ENCODE results near the gene GOLGA6L9.
A peak's percentile ranks its signal among the peaks of the same experiment; 100 is the strongest.
"Not testable (repeated sequence)": the region's sequence is repeated elsewhere in the genome, so short reads cannot be mapped to it uniquely, and the experiment has no call there.

GOLGA6L9 gene

DNA sequence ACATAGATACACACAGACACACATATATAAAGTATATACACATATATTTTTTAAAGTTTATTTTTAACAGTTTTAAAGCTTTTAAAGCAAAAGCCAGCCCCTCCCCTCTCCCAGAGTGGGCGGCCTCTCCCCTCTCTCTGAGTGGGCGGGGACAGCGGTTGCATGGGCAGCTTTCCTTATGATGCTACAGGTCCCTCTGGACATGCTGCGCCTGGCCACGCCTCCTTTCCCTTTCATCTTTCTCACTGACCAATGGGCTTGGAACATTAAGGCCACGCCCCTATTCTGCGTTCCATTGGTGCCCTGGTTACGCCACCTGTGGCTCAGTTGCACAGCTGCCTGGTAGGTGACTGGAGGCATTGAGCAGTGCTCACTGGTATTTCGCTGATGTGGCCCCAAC is at the start of gene GOLGA6L9:
Gene GOLGA6L9, plus strand, starts transcription at position 124 of the 400 bp plus-strand sequence. Its CDS starts 264 bp downstream, at position 388.
- H3K4me3 ChIP-seq (ENCODE audit: control insufficient read depth, low read depth, low read length); DNase-seq (ENCODE audit: low read depth): not testable (repeated sequence)

DNA sequence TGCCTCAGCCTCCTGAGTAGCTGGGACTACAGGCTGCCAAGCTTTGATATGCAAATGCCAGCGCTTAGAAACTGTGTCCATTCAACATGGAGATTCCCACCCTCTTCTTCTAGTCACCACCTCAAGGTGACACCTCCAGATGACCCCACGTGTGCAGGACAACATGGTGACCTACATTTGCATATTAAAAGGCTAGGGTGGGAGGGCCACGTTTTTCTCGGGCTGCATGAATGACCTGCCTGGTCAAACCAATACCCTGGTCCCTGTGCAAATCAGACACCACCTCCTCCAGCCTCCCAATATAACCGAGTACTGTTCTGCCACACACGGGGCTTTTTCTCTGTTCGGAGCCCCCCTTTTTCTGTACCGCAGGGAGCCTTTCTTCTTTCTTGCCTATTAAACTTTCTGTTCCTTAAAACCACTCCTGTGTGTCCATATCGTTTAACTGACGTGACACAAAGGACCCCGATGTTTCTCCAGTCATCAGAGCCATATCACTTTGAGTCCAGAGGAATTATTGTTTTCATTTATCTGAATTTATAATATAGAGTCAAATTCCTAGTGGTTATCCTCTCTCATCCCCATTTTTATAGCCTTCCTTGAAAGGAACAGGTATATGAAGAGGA is 48.2 kb upstream of the GOLGA6L9 start:
- H3K4me3 ChIP-seq (ENCODE audit: control insufficient read depth, low read depth, low read length); DNase-seq (ENCODE audit: low read depth): not testable (repeated sequence)

GRCh38 chr15:82387209-82387608 is 42.4 kb upstream of the GOLGA6L9 start:
- not testable (repeated sequence) for DNase-seq (ENCODE audit: low read depth); H3K4me3 ChIP-seq (ENCODE audit: control insufficient read depth, low read depth, low read length)

DNA sequence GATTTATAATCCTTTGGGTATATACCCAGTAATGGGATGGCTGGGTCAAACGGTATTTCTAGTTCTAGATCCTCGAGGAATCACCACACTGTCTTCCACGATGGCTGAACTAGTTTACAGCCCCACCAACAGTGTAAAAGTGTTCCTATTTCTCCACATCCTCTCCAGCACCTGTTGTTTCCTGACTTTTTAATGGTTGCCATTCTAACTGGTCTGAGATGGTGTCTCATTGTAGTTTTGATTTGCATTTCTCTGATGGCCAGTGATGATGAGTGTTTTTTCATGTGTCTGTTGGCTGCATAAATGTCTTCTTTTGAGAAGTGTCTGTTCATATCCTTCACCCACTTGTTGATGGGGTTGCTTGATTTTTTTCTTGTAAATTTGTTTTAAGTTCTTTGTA is 39.5 kb upstream of the GOLGA6L9 start:
- DNase-seq (ENCODE audit: low read depth); H3K4me3 ChIP-seq (ENCODE audit: control insufficient read depth, low read depth, low read length): not testable (repeated sequence)

DNA sequence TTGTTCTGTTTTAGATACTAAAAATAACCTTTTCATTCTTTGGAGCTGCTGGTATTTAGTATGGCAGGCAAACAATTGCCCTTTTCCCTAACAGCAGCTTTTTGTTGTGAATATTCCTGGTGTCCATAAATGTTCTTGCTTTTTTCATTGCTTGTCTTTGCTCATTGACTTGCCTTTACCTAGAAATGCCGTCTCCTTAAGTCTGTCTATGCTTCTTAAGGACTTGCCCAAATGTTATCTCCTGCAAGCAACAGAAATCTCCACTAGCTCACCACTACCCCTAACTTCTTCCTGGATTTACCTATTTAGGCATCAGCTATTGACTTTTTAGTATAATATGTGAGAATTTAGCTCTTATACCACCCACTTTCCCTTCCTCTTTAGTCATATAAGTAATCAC is 37.5 kb upstream of the GOLGA6L9 start:
- not testable (repeated sequence) for DNase-seq (ENCODE audit: low read depth); H3K4me3 ChIP-seq (ENCODE audit: control insufficient read depth, low read depth, low read length)

DNA sequence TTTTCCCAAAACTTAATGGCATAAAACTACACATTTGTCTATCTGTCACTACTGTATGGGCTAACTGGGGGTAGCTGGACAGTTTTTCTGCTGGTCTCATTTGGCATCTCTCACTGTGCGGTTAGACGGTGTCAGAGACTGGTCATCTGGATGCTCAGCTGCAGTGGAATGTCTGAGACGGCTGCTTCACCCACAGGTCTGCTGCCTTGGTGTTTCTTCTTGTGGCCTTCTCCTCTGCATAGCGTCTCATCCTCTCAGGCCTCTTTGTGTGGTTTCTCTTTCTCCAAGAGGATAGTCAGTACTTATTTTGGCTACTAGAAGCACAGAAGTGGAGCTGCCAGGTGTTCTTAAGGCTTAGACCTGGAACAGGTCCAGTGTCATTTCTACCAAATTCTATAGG is 35.9 kb upstream of the GOLGA6L9 start:
- H3K4me3 ChIP-seq (ENCODE audit: control insufficient read depth, low read depth, low read length), result no peak overlapping the region
- DNase-seq (ENCODE audit: low read depth), result peak; percentile 42
- no peak for TF ChIP-seq CTCF (IDR thresholded peaks at IDR 0.05; ENCODE audit: control insufficient read depth, insufficient read depth, low read depth, low read length, missing control alignments)

DNA sequence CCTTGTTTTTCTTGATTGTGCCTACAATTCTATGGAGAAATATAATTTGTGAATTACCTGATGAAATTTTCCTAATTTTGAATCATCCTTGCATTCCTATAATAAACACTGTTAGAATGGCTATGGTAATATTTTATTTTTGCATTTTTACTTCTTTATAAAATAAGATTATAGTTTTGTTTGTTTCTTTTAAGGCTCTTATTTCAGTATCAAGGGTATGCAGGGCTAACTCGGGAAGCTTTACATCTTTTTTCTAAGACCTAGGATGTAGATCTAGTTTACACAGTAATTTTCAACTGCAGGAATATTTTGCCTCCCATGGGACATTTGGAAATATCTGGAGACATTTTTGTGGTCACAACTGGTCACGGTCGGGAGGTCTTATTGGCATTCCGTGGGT is 33.8 kb upstream of the GOLGA6L9 start:
- DNase-seq (ENCODE audit: low read depth); H3K4me3 ChIP-seq (ENCODE audit: control insufficient read depth, low read depth, low read length): not testable (repeated sequence)

- TF ChIP-seq CTCF (IDR thresholded peaks at IDR 0.05; ENCODE audit: control insufficient read depth, insufficient read depth, low read depth, low read length, missing control alignments), result no peak
- DNase-seq (ENCODE audit: low read depth), result no peak
- H3K4me3 ChIP-seq (ENCODE audit: control insufficient read depth, low read depth, low read length), result no peak overlapping the region
These were observed 31.8 kb upstream of the GOLGA6L9 start for GRCh38 chr15:82397817-82398216.

DNA sequence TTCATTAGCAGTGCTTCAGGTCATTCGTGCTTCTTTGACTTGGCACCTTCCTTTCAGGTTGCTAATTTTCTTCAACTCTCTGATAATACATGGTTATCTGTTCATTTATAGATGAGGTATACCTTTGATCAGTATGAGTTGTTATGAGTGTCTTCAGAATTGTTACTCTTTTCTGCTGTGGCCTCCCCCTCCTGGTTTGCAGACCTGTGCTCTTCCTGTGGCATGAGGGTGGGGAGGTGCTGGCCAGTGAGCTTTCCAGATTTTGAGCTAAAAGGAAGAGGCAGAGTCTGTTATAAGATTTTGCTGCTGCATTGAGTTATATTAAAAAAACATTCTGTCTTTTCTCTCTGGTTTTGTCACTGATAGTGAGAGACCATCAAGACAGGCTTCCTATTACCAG is 30.8 kb upstream of the GOLGA6L9 start:
- no peak overlapping the region for H3K4me3 ChIP-seq (ENCODE audit: control insufficient read depth, low read depth, low read length)

DNA sequence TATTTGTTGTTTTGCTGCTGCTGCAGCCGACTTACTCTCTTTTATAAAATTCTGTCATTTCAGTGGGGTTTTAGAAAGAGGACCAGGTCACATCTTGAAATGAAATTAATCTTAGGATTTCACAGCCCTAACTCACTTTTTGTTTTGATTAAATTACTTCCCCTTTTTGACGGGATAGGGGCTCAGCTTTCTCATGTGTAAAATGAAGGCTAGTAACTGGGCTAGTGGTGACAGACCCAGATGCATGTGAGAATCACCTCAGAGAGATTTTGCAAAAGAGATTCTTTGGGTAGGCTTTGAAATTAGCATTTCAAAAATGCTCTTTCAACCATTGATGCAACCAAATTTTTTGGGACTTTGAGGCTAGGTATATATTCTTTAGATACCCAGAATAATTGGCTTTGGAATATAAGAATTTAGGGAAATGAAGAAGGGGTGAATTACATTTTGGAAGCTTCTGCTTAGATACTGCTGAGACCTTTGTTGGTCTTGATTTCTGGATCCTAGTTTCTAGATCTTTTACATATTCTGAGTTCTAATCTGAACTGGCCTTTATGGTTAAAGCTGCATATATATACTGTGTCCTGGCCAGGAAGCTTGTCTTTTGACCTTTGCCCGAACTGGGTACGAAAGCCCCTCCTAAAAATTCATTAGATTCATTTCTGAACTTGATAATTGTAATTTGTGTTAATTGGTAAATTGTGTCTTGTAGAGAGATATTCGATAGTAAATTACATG is 30.1 kb upstream of the GOLGA6L9 start:
- DNase-seq (ENCODE audit: low read depth); H3K4me3 ChIP-seq (ENCODE audit: control insufficient read depth, low read depth, low read length): not testable (repeated sequence)

More for the DNA sequence above, 30.8 kb upstream of the GOLGA6L9 start:
- no peak for TF ChIP-seq CTCF (IDR thresholded peaks at IDR 0.05; ENCODE audit: control insufficient read depth, insufficient read depth, low read depth, low read length, missing control alignments)
- no peak for DNase-seq (ENCODE audit: low read depth)

DNA sequence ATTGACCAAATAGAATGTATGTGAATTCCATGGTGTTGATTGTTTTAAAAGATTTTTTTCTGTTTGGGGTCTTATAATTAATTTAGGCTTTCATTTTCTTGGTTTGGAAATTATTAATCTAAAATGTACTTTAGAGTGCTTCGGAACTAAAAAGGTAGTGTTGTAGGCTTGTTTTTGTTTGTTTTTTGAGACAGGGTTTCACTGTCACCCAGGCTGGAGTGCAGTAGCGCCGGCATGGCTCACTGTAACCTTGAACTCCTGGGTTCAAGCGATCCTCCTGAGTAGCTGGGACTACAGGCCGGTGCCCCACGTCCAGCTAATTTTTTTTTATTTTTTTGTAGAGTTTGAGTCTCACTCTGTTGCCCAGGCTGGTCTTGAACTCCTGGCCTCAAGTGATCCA is 27.7 kb upstream of the GOLGA6L9 start:
- not testable (repeated sequence) for H3K4me3 ChIP-seq (ENCODE audit: control insufficient read depth, low read depth, low read length); DNase-seq (ENCODE audit: low read depth)

DNA sequence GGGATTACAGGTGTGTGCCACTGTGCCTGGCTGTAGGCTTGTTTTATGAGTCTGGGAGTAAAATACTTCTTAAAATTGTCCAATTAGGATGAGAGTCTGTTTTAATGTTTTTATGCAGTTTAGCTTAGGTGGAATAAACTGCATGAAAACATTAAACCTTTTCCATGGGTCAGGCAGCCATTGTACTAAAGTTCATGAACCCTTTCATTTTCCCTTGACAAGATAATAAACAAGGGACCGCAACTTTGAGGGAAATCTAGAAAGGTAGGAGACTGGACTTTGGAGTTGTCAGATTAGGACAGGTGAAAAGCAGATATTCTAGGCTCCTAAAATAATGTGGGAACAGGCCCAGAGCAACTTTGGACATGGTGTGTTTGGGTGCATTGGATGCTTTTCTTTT is 27.3 kb upstream of the GOLGA6L9 start:
- not testable (repeated sequence) for DNase-seq (ENCODE audit: low read depth)

DNA sequence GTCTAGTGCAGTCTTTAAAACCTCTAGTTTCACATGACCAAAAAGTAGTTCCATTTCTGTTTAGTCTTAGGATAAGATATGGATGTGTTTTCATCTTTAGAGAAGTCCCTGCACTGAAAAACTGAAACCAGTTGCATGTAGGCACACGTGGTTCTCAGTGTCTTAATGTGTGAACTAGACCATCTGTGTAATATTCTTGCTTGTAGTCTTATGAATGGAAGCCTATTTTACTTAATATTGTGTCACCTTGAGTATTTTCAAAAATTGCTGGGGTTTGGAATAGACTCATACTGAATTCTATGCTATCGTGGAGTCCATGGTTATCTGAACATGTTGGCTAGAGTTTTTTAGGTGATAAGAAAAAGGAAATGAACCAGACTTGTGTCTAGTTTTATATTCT is 23.4 kb upstream of the GOLGA6L9 start:
- H3K4me3 ChIP-seq (ENCODE audit: control insufficient read depth, low read depth, low read length); DNase-seq (ENCODE audit: low read depth): not testable (repeated sequence)

More for the DNA sequence above, 27.3 kb upstream of the GOLGA6L9 start:
- H3K4me3 ChIP-seq (ENCODE audit: control insufficient read depth, low read depth, low read length), result not testable (repeated sequence)

- not testable (repeated sequence) for DNase-seq (ENCODE audit: low read depth); H3K4me3 ChIP-seq (ENCODE audit: control insufficient read depth, low read depth, low read length)
These were observed 19.3 kb upstream of the GOLGA6L9 start for GRCh38 chr15:82410306-82410705.

DNA sequence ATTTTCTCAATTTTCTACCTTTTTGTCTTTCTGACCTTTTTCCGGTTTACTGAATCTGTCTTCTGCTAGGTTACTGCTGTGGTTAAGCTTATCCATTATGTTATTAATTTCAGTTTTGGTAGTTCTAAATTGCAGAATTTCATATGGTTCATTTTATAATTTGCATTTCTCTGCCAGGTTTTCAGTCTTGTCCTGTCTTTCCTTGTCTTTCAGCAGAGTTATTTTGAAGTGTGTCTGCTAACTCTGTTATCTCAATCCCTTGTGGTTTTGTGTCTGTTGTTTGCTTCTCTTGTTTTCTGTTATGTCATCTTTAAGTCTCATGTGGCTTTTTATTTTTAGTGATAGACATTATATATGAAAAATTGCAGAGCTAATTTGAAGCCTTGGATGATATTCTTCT is 18.0 kb upstream of the GOLGA6L9 start:
- H3K4me3 ChIP-seq (ENCODE audit: control insufficient read depth, low read depth, low read length); DNase-seq (ENCODE audit: low read depth): not testable (repeated sequence)
